GM19324 (cell line): ENCODE measurements around the gene TRDMT1.

Experiments used
- ATAC-seq: cut with Tn5 transposase; IDR thresholded peaks from one replicate; pipeline ENCODE4 v1.9.1; 2021; ENCODE audit warnings: mild to moderate bottlenecking, moderate library complexity; ENCODE audit not compliant: unreplicated experiment, low FRiP score

The TRDMT1 gene

GRCh38 chr10:17200912-17201793 is at the start of gene TRDMT1:
TRDMT1 (minus strand) TSS chr10:17201672; CDS start chr10:17201634, 38 bp downstream.
- peak; percentile 99 for ATAC-seq

GRCh38 chr10:17250736-17251135 is 49.3 kb upstream of the TRDMT1 start:
- no peak for ATAC-seq

- no peak for ATAC-seq
These were observed 48.3 kb upstream of the TRDMT1 start for GRCh38 chr10:17249820-17250219.

GRCh38 chr10:17248964-17249363 is 47.5 kb upstream of the TRDMT1 start:
- no peak for ATAC-seq

GRCh38 chr10:17247210-17247609 is 45.7 kb upstream of the TRDMT1 start:
- no peak for ATAC-seq

GRCh38 chr10:17244700-17245365 is 43.4 kb upstream of the TRDMT1 start:
- no peak for ATAC-seq

GRCh38 chr10:17241611-17242333 is 40.3 kb upstream of the TRDMT1 start:
- ATAC-seq: no peak

GRCh38 chr10:17240616-17241015 is 39.1 kb upstream of the TRDMT1 start:
- ATAC-seq: no peak

- ATAC-seq: no peak
These were observed 38.6 kb upstream of the TRDMT1 start for GRCh38 chr10:17240096-17240495.

- ATAC-seq: no peak
These were observed 38.0 kb upstream of the TRDMT1 start for GRCh38 chr10:17239345-17240085.

GRCh38 chr10:17238445-17239291 is 37.2 kb upstream of the TRDMT1 start:
- ATAC-seq: no peak

GRCh38 chr10:17237915-17238444 is 36.5 kb upstream of the TRDMT1 start:
- no peak for ATAC-seq

- no peak for ATAC-seq
These were observed 35.7 kb upstream of the TRDMT1 start for GRCh38 chr10:17237149-17237527.

GRCh38 chr10:17236468-17237148 is 35.1 kb upstream of the TRDMT1 start:
- no peak for ATAC-seq

GRCh38 chr10:17235136-17235535 is 33.7 kb upstream of the TRDMT1 start:
- no peak for ATAC-seq

GRCh38 chr10:17234431-17234945 is 33.0 kb upstream of the TRDMT1 start:
- no peak for ATAC-seq

- no peak for ATAC-seq
These were observed 32.0 kb upstream of the TRDMT1 start for GRCh38 chr10:17233286-17233991.
